Activated T-cell treated with anti-CD3 and anti-CD28 coated beads for 1 hour (primary cell): ENCODE results near the gene CAPN7.
A peak's percentile ranks its signal among the peaks of the same experiment; 100 is the strongest.

ENCODE experiments used
- DNase-seq: peaks from one replicate; pipeline ENCODE4 v3.0.0-alpha.2; 2020; ENCODE audit warnings: low read depth

The CAPN7 gene

DNA sequence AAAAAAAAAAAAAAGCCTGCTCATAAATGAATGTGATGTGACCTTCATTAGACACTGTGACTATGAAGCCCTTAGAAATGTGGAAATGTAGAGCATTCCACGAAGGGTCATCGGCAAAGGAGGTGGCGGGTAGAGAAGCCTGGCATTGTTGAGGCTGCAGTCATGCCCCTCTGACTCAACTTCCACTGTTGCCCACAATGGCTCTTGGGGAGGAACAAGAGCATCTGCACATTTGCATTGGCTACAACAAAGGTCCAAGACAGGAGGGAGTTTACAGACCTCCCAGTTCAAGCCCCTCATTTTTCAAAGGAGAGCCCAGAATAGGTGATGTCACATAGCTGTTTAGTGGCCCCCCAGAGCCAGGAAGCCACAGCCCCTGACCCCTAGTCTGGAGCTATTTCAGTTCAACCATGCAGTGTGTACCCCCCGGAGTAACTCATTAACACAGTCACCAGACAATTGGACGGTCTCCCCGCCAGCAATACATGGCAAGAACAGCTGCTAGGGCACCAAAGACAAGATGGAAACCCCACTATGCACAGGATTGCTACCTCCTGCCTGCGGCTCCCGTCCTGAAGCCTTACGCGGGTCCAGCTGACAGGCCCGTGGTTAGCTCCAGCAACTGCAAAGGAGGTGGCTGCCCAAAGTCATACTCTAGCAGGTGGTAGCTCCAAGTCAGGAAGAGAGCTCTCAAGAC, 70.1 kb downstream of the CAPN7 start:
- no peak for DNase-seq

DNA sequence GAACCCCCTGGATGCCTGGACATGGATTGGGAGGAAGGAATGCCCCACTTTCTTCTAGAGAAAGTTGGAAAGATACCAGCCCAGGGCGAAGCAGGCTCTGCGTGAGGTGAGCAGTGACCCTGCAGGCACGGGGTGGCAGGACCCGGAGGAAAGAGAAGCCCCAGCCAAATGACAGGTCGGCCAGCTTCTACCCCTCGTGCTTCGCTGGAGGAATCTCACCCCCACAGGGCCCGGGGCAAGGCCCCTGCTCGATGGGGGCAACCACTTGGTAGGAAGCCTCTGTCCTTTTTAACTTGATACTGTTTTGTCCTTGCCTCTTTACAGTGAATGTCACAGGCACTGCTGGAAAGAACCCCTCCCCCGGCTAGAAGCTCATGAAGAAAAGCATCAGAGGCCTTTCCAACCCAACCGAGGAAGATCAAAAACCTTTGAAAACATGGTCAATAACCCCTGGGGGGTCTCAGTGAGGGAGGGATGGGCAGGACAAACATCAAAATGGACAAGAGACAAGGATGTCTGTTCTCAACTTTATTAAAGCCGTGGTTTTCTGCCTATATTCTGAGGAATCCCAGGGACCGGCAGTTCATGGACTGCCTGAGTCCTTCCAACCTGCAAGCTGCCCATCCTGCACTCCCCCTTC, 71.9 kb downstream of the CAPN7 start:
- no peak for DNase-seq

DNA sequence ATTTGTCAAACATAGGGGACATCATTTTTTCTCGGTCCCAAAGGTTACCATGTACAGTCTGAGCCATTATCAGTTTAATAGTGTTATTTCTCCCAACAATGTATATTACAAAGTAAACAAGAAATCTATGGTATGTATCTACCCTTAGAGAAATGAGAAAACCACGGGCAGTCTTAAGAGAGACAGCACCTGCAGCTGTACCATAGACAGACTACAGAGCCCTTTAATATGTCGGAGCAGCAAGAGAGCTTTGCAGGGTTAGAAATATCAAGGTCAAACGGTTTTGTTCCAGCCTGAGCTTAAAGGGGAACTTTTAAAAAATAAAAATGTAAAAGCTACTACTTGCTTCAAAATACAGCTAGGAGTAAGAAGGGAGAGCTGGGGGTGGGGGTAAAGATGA, 73.2 kb downstream of the CAPN7 start:
- DNase-seq = no peak

DNA sequence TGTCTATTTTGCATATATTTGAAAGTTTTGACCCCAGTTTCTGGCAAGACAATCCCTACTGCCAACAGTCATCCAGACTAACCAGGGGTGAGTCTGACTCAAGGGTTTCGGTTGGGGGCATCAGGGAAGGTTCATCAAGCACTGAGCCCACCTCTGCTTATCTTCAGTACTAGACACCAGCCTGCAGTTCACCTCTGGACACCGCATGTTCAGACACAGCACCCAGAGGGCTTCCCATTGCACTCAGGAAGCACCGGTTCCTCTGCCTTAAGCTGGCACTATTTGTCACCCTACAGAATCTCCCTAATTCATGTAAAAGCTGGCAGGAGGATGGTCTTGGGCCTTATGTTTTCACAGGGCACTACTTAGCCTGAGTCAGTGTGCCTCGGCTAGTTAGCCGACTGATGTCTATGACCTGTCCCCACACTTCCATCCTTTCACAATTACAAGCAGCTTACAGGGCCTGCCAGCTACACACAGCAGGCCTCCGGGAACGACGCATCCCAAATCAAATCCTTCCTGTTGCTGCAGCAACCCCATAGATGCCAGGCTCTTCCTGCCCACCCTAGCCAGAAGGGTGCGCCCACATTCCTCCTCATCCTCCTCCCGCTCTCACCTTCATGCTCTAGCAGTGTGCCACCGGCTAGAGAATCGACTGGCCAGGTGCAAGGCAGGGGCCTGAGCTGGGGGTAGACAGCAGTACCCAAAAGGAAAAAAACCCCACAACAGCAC, 73.8 kb downstream of the CAPN7 start:
- no peak for DNase-seq

DNA sequence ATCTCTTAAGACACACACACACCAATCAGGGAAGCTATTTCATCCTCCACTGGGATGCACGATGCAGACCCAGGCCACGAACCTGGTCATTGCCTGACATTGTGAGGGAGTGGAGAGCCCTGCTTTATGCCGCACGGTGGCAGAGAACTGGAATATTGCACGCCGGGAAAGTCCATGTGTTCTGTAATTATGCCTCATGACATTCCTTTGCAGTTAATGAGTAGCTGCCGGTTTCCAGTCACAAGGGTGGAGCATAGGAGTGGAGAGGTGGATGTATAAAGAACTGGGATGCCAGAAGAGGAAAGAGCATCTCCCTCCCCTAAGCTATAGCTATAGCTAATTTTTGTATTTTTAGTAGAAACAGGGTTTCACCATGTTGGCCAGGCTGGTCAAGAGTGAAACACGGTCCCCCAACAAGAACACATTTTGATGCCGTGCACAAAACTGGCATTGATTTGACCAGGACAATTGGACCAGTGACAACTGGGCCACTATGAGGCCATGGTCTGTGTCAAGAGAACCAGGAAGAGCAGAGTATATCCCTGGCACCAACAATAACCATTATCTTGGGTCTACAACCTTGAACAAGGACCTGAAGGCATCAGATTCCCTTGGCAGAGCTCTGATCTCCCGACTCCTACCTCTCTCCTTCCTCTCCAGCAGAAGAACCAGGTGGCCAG, 74.9 kb downstream of the CAPN7 start:
- no peak for DNase-seq

DNA sequence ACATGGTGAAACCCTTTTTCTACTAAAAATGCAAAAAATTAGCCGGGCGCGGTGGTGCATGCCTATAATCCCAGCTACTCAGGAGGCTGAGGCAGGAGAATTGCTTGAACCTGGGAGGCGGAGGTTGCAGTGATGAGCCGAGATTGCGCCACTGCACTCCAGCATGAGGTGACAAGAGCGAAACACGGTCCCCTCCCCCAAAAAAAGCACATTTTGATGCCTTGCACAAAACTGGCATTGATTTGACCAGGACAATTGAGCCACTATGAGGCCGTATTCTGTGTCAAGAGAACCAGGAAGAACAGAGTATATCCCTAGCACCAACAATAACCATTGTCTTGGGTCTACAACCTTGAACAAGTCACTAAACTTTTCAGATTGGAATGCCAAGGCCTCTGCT, 75.8 kb downstream of the CAPN7 start:
- no peak for DNase-seq

DNA sequence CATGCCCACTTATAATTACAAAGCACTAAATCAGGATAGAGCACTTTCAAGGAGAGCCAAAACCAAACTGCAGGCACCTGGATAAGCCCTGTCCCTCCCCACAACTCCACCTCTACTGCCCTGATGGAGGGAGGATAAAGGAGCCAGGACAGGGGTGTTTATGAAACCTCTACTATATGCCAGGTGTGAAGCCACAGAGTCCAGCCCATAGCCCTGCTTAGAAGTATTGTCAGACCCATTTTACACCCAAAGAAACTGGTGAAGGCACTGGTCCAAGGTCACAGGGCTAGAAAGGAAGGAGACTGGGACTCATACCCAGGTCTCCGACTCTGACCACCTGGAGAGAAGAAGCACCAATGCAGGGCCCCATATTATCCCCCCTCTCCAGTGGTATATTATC, 77.7 kb downstream of the CAPN7 start:
- DNase-seq = no peak

DNA sequence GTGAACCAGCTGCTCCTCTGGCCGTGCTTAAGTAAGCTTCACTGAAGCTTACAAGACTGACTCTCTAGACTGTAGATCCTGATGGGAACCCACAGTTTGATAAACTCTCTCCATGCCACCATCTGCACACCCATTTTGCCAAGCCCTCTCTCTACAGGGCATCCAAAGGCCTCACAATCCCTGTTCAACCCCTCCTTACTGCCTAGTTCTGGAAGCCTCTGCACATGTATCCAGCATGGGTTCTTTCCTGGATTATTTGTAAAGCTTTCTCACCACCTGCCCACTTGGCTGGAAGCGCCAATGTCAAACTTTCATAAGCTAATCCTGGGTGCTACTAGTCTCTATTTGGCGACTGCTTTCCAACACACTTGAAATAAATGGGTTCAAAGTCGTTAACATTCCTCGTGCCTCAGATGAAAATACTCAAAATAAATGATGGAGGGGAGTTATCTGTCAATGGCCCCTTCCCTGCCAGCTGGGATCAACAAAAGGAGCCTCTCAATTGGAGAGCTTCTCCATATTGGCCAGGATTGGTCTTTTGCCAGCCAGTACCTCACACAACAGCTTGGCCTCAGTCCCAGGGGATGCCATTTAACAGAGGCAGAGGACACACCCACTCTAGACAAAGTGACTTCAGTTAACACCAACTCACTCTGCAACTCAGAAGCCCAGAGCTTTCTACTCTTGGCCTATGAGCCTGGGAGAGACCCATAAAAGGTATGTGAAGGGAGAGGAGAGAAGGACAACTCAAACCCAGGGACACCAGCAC, 78.3 kb downstream of the CAPN7 start:
- DNase-seq = no peak

DNA sequence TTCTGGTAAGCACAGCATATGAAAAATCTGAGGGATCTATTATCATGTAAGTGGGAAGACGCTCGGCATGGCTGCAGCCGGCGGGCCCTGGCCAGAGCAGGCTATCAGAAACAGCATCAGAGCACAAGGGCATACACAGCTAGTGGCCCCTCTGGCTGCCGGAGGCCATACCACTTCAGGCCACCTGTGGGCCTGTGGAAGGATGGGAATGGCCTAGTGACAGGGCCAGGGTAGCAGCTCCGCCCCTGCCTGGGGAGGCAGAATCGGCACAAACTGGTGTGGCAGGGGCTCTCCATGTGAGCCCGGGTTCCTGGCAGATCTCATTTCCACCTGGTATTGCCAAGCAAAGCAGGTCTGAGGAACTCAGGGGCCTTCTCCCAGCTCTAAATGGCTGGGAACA, 80.0 kb downstream of the CAPN7 start:
- DNase-seq = no peak

DNA sequence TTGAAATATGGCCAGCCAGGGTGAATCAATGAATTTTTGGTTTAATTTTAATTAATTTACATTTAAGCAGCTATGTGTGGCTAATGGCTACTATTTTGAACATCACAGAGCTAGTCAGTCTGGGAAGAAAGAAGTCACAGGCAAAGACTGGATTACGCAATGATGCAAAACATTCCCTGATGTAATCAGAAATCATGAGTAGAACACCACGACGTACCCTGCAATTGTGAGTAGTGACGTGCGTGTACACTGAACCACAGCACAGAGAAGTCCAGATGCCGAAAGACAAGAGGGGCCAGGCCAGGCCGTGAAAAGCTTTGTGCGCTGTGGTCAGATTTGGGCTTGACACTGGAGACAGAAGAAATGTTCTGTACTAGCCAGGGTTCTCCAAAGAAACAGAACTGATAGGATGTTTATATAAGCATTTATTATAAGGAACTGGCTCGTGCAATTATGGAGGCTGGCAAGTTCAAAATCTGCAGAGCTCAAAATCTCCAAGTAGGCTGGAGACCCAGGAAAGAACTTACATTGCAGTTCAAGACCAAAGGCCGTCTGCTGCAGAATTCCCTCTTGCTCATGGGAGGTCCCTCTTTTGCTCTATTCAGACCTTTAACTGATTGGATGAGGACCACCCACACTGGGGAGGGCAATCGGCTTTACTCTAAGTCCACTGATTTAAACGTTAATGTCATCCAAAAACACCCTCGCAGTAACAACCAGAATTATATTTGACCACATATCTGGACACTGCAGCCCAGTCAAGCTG, 81.7 kb downstream of the CAPN7 start:
- no peak for DNase-seq

DNA sequence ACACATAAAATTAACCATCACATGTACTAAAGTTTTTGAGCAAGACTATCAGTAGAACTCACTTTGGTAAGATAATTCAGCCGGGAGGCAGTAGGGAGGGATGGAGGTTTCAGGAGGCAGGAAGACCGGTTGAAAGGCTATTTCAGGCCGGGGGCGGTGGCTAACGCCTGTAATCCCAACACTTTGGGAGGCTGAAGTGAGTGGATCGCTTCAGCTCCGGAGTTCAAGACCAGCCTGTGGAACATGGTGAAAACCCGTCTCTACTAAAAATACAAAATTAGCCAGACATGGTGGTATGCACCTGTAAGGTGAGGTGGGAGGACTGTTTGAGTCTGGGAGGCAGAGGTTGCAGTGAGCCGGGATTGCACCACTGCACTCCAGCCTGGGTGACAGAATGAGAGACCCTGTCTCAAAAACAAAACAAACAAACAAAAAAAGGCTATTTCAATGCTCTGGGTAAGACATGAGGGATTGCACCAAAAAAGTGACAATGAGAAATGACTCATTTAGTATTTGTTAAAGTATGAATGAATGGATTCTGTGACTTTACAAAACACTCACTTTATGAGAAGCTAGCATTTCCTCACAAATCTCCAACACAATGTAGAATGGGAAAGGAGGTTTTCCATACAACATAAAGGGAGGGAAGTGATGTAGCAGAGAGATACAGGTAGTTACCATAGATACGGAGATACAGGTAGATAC, 82.4 kb downstream of the CAPN7 start:
- DNase-seq = no peak

DNA sequence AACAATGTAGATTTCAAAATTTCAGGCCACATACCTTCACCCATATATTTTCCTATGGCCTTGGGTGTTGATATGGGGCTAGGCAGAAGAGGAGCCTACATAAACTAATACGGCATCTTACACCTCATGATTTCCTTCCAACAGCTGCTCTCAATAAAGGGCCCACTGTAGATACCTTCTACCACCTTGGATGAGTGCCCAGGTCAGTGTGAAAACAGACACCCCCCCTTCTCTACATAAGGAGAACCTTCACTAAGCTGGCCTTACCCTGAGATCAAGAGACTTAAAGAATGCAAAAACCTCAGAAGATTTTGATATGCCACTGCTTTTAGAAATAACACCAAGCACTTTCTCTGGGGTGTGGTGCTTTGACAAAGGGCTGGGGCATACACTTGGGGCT, 83.6 kb downstream of the CAPN7 start:
- DNase-seq = no peak

DNA sequence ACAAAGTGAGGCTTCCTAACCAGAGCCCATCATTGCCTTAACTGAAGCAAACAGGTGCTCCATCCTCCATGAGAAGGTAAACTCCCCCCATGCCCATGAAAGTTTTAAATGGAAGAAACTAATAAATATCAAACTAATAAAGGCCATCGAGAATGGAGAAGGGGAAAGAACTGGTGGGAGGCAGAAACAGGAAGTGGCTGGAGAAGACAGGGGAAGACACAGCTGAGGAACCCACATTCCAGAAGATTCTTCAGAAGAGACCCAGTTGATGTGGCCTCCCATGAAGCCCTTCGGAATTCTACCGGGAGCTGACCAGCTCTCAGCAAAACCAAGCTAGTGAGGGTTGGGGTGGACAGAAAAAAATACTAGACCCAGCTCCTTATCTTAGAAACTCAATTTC, 84.7 kb downstream of the CAPN7 start:
- DNase-seq = no peak

DNA sequence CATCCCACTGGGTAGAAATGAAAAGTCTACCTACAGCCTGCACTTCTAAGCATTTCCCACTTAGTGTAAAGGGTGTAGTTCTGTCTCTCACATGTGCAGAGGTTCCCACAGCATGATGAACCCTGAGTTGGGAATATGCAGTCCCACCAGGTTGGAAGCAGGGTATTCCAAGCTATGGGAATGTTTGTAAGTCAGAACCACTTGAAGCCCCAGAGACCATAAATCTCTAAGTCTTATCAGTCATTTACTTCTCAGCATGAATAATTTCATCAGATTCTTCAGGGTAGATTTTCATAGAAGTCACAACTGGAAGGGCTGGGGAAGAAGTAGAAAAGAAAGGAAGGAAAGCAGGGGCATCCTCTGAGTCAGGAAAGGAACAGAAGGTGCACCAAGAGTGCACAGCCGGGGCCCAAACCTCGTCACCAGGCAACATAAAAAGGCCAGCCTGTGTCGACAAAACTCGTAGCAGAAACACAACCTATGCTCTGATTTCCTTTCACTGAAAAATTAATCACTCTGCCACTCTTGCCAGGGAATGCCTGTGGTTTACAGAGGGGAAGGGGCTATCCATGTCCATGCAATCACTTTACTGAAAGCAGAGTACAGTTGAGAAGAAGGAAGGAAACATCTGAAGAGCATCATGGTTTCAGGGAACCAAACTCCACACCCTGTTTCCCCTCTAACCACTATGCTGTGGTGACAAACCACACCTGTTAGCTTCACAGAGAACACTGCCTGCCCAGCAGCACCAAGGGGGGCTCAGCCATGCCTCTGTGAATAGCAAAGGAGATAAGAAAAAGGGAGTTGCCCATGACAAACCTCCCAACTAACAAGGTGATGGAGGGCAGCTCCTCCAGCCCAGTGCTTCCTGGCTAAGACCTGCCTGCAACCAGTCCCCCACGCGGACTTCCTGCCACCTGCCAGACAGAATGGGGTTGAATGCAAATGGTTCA, 85.8 kb downstream of the CAPN7 start:
- peak; percentile 33 for DNase-seq

DNA sequence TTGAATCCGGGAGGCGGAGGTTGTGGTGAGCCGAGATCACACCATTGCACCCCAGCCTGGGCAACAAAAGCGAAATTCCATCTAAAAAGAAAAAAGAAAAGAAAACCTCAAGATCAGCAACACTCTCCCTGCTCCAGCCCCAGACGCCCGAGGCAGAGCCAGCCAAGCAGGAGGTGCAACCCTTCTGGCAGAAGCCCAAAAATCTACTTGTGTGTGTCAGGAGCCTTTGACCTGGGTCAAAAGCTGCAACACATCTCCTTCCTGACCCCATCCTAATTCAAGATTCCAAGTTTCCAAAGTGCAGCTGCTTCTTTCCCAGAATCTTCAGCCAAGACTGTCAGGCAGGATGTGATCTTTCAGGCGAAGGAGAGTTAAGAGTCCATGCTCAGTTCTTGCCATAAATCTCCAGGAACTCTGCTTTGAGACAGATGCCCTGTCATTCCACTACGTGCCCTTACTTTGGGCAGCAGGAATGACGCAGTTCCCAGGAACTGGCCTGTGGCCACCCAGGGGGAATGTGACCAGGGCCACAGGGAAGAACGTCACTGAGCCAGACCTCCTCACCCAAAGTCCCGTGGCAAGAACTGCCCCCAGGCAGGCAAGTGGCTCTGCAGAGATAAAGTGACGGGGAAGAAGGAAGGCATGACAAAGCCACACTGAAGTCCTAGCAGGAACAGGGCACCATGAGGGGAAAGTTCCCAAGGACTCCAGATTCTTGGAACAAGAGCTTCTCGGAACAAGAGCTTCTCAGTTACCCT, 86.9 kb downstream of the CAPN7 start:
- DNase-seq = no peak

DNA sequence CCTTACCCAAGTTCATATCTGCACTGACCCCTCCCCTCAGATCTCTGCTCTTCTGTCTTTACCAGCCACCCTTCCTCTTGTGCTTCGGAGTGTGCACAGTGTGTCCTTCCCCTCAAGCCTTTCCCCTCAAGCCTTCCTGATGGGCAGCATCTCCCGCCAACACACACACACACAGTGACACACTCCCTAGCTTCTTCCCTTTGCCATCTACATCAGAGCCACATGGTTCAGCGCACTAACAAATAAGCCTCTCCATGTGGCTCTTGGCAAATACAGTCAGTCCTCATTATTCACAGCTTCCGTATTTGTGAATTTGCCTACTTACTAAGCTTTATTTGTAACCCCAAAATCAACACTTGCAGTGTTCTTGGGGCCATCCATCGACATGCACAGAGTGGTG, 88.9 kb downstream of the CAPN7 start:
- no peak for DNase-seq

DNA sequence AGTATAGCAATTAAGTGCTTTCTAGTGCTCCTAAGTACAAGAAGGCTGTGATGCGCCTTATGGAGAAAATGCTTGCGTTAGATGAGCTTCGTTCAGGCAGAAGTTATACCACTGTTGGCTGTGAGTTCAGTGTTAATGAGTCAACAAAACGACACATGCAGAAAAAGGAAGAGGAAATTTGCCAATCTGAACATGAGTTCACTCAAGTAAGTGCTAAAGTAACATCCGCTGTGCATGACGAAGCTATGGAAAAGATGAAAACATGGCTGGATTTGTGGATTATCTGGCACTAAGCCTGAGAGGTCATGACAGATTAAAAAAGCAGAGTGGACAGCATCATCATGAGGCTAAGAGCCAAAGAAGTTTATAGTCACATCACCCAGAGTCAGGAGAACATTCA, 89.5 kb downstream of the CAPN7 start:
- DNase-seq = no peak

DNA sequence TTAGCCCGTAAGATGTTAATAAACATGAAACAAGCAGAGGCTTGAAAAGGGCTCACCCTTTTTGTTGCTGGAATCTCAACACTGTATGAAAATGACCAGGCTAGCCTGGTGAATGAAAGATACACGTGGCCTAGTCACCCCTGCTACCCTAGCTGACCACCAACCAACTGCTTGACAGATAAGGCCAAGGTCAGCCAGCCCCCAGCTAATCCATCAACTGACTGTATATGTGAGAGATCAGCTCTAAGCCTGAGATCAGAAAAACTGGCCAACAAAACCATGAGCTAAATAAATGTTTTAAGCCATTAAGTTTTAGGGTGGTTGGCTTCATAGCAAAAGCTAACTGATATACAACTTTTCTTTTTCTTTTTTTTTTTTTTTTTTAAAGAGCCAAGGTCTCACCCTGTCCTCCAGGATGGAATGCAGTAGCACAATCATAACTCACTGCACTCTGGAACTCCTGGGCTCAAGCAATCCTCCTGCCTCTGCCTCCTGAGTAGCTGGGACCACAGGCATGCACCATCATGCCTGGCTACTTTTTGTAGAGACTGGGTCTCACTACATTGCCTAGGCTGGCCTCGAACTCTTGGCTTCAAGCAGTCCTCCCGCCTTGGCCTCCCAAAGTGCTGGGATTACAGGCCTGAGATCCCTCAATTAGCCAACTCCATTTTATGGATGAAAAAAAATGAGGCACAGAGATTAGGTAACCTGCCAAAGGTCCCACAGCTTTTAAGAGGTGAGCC, 91.7 kb downstream of the CAPN7 start:
- no peak for DNase-seq
